Measurements from ENCODE around the gene FOXA3.
"Not testable (repeated sequence)": the region's sequence is repeated elsewhere in the genome, so short reads cannot be mapped to it uniquely, and the experiment has no call there.

The FOXA3 gene

GRCh38 chr19:45828523-45828922 lies 35.6 kb upstream of the FOXA3 start:
- DNase-seq (ENCODE audit: low spot score), result no peak

- DNase-seq (ENCODE audit: low spot score), result no peak
Observed at GRCh38 chr19:45828945-45829344, 35.2 kb upstream of the FOXA3 start.

GRCh38 chr19:45834970-45835369 lies 29.2 kb upstream of the FOXA3 start:
- DNase-seq (ENCODE audit: low spot score), result no peak

GRCh38 chr19:45842198-45842597 lies 21.9 kb upstream of the FOXA3 start:
- DNase-seq (ENCODE audit: low spot score), result no peak

- no peak for DNase-seq (ENCODE audit: low spot score)
Observed at GRCh38 chr19:45847663-45848062, 16.5 kb upstream of the FOXA3 start.

GRCh38 chr19:45848922-45849321 lies 15.2 kb upstream of the FOXA3 start:
- no peak for DNase-seq (ENCODE audit: low spot score)

GRCh38 chr19:45852145-45852750 lies 11.9 kb upstream of the FOXA3 start:
- no peak for DNase-seq (ENCODE audit: low spot score)

- no peak for DNase-seq (ENCODE audit: low spot score)
Observed at GRCh38 chr19:45852983-45853382, 11.1 kb upstream of the FOXA3 start.

- DNase-seq (ENCODE audit: low spot score), result no peak
Observed at GRCh38 chr19:45854167-45854778, 9.9 kb upstream of the FOXA3 start.

- no peak for DNase-seq (ENCODE audit: low spot score)
Observed at GRCh38 chr19:45860359-45861259, 3.5 kb upstream of the FOXA3 start.

GRCh38 chr19:45862271-45862563 lies 1.9 kb upstream of the FOXA3 start:
- no peak for DNase-seq (ENCODE audit: low spot score)

- DNase-seq (ENCODE audit: low spot score), result peak; percentile 98
Observed at GRCh38 chr19:45862564-45863334, 1.4 kb upstream of the FOXA3 start, which contains the start of gene SYMPK. Gene SYMPK (minus strand): TSS chr19:45863147. CDS start chr19:45854495, 8,652 bp downstream.

GRCh38 chr19:45863335-45863839 lies 739 bp upstream of the FOXA3 start:
- no peak for DNase-seq (ENCODE audit: low spot score)

- no peak for DNase-seq (ENCODE audit: low spot score)
Observed at GRCh38 chr19:45864629-45865082, 530 bp downstream of the FOXA3 start.

GRCh38 chr19:45865269-45865948 lies 1.3 kb downstream of the FOXA3 start:
- no peak for DNase-seq (ENCODE audit: low spot score)

- no peak for DNase-seq (ENCODE audit: low spot score)
Observed at GRCh38 chr19:45866400-45867176, 2.5 kb downstream of the FOXA3 start.

GRCh38 chr19:45867241-45867640 lies 3.1 kb downstream of the FOXA3 start:
- DNase-seq (ENCODE audit: low spot score), result not testable (repeated sequence)

- DNase-seq (ENCODE audit: low spot score), result no peak
Observed at GRCh38 chr19:45870798-45871197, 6.7 kb downstream of the FOXA3 start.

GRCh38 chr19:45872095-45872919 lies 8.2 kb downstream of the FOXA3 start:
- DNase-seq (ENCODE audit: low spot score), result no peak

Measured in globus pallidus (tissue), 1 donor.